H1 (cell line): ENCODE results near the gene OGFOD2.

Source experiments
- JUND ChIP-seq: IDR thresholded peaks from 2 replicates; pipeline ENCODE4 v1.6.1; 2011; ENCODE audit warnings: mild to moderate bottlenecking, improper control_type of control experiment, low read length
- MAFK ChIP-seq: IDR thresholded peaks from 2 replicates; pipeline ENCODE4 v1.6.1; 2012; ENCODE audit warnings: low read depth, mild to moderate bottlenecking, improper control_type of control experiment, low read length
- POLR2AphosphoS5 ChIP-seq: IDR thresholded peaks from 2 replicates; pipeline ENCODE4 v1.6.1; 2011; ENCODE audit warnings: low read depth, low read length
- TAF1 ChIP-seq: IDR thresholded peaks from 2 replicates; pipeline ENCODE4 v1.6.1; 2011; ENCODE audit warnings: mild to moderate bottlenecking, low read depth, low read length

- no peak for TF ChIP-seq POLR2AphosphoS5
- TF ChIP-seq JUND, result no peak
- no peak for TF ChIP-seq TAF1
- no peak for TF ChIP-seq MAFK
Measured at GRCh38 chr12:122994781-122995502, 19.9 kb downstream of the OGFOD2 start.
